ENCODE results near the gene ZNF385B.

GRCh38 chr2:179550214-179550613 lies 311.2 kb downstream of the ZNF385B start:
- TF ChIP-seq EP300 (IDR thresholded peaks at IDR 0.05; ENCODE audit: borderline replicate concordance) (no peak), FOXM1 (IDR thresholded peaks at IDR 0.05; ENCODE audit: borderline replicate concordance, low read depth) (no peak), TCF12 (IDR thresholded peaks at IDR 0.05; ENCODE audit: low read depth) (no peak), CEBPB (IDR thresholded peaks at IDR 0.05) (no peak), NFIC (IDR thresholded peaks at IDR 0.05) (no peak), TAF1 (IDR thresholded peaks at IDR 0.05; ENCODE audit: low read depth) (no peak), YY1 (IDR thresholded peaks at IDR 0.05; ENCODE audit: low read depth) (no peak), CREB1 (IDR thresholded peaks at IDR 0.05; ENCODE audit: low read depth) (no peak)

Data from Ishikawa (cell line).